HG03460 (cell line): ENCODE results near the gene MIEF2.
A peak's percentile ranks its signal among the peaks of the same experiment; 100 is the strongest.
"Not testable (repeated sequence)": the region's sequence is repeated elsewhere in the genome, so short reads cannot be mapped to it uniquely, and the experiment has no call there.

ENCODE experiments used
- ATAC-seq: cut with Tn5 transposase; IDR thresholded peaks from one replicate; pipeline ENCODE4 v1.9.1; 2021; ENCODE audit not compliant: unreplicated experiment

MIEF2 gene

GRCh38 chr17:18260332-18261145 lies at the start of gene MIEF2:
TSS of gene MIEF2 (plus strand) at chr17:18260662. CDS start at chr17:18262721, 2,059 bp downstream.
- ATAC-seq = peak; percentile 74

DNA sequence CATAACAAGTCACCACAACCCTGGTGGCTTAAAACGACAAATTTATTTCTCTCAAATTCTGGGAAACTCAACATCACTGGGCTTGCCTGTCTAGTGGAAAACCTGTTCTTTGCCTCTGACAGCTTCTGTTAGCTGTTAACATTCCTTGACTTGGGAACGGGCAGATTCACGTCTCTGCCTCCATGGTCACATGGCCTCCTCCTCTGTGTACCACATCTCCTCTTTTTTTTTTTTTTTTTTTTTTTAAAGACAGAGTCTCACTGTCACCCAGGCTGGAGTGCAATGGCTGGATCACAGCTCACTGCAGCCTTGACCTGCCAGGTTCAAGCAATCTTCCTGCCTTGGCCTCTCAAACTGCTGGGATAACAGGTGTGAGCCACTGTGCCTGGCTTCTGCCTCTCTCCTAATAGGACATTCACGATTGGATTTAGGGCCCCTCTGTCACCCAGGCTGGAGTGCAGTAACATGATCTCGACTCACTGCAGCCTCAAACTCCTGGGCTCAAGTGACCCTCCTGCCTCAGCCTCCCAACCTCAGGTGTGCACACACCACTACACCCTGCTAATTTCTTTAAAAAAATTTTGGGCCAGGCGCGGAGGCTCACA lies 46.7 kb upstream of the MIEF2 start:
- no peak for ATAC-seq

DNA sequence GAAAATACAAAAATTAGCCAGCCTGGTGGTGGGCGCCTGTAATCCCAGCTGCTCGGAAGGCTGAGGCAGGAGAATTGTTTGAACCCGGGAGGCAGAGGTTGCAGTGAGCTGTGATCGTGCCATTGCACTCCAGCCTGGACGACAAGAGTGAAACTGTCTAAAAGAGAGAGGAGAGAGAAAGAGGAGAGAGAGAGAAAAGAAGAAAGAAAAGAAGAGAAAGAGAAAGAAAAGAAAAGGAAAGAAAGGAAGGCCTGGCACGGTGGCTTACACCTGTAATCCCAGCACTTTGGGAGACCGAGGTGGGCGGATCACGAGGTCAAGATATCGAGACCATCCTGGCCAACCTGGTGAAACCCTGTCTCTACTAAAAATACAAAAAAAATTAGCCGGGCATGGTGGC lies 43.6 kb upstream of the MIEF2 start:
- not testable (repeated sequence) for ATAC-seq

GRCh38 chr17:18217412-18218015 lies 42.9 kb upstream of the MIEF2 start:
- no peak for ATAC-seq

GRCh38 chr17:18218756-18219415 lies 41.6 kb upstream of the MIEF2 start:
- no peak for ATAC-seq

DNA sequence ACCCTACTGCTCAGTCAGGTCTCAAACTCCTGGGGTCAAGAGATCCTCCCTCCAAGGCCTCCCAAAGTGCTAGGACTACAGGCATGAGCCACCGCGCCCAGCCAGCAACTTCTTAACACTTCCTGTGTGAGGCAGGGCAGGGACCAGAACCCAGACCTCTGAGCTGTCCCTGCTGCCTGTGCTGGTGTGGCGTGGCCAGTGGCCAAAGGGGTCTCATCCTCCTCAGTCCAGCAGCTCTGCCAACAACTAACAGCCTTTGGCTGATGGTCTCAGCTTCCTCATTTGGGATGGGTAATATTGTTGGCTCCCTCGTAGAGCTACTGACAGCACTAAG lies 36.4 kb upstream of the MIEF2 start:
- no peak for ATAC-seq

DNA sequence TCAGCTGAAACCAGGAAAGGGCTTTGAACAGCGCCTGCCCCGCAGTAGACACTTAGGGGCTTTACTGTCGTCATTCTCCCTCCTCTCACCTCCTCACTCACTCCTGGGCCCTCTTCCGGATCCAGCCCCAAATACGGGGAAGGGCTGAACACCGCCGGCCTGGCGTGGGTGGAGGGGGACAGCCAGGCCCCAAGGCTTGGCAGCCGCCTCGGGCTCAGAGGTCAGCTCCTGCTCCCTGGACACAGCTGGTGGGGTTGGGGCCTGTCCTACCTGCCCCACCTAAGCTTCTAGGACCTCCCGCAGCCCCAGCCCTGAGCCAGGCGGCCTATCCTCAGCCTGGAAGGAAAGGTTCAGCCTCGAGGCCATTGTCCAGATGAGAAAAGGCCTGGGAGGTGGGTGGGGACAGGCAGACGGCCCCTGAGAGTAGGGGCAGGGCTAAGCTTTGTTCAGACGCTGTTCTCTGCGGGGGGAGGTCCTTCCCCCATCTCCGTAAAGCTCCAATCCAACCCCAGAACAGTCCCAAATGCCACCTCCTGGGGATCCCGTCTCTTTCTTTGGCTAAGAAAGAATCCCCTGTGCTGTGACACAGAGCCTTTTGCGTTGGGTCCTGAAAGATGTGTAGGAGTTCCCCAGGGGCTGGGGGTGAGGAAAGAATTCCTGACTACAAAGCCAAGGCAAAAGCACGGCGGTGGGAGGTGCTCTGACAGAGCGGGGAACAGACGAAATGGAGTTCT lies 35.9 kb upstream of the MIEF2 start:
- no peak for ATAC-seq

- ATAC-seq = peak; percentile 82
Observed at GRCh38 chr17:18225121-18225641, 35.3 kb upstream of the MIEF2 start, which contains the start of gene LLGL1. TSS of gene LLGL1 (plus strand) at chr17:18225635. CDS start at chr17:18225683, 48 bp downstream.

GRCh38 chr17:18225642-18226283 lies 34.7 kb upstream of the MIEF2 start:
- ATAC-seq = peak; percentile 9

DNA sequence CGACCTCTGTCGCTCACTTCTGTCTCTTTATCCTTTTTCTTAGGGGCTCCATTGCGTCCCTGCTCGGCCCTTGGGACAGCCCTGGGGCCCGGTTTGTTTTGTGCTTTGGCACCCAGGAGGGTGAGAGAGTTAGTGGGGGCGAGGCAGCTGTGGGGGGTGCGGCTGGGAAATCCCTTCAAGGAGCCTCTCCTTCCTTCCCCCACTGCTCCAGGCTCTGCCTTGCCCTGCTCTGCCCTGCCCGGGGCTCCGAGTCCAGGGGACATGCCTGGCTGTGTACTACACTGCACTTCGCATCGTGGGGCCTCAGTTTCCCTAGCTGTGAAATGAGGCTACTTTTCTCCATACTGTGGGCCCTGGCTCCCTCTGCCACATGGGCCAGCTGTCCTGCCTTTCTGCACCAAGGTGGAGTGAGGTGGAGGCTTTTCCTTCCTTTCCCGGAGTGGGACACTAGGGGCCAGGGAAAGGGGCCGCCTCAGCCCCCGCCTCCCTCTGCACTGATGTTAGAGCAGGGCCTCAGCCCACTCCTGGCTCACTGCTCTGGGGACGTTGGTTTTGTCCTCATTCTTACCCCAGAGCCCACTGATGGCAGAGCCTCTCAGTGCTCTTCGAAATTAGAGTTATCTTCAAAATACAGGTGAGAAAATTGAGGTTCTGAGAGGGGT lies 34.0 kb upstream of the MIEF2 start:
- ATAC-seq = no peak

DNA sequence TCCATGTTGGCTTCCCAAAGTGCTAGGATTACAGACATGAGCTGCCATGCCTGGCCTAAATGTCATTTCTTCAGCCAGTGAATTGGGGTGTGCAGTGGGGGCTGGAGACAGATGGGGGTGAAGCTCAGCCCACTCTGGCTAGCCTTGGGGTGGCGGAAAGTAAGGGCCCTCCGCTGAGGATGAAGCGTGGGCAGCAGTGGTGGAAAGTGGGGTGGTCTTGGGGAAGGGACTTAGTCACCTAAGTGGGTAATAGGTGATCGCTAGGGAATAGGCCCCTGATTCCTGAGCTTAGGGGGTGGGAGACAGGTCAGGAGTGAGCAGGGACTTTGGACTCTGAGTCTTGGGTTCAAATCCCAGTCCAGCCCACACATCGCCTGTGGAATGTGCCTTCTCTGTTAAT lies 32.8 kb upstream of the MIEF2 start:
- no peak for ATAC-seq

DNA sequence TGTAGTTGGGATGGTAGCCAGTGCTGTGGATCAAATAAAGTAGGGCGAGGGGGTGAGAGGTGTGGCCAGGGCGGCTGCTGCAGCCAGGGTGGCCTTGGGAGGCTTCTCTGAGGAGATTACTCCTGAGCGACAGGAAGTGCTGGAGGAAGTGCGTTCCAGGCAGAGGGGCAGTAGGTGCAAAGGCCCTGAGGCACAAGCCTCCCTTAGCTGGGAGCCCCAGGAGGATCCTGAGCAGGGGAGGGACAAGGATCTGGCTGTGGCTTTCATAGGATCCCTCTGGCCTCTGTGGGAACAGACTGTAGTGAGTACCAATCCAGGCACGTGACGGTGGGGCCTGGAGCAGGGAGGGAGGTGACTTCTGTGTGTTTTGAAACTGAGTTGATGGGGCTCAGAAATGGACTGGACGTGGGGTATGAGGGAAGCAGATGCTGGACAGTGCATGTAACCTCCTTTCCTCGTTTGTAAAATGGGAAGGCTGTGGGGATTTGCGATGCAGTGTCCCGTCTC lies 32.2 kb upstream of the MIEF2 start:
- no peak for ATAC-seq

DNA sequence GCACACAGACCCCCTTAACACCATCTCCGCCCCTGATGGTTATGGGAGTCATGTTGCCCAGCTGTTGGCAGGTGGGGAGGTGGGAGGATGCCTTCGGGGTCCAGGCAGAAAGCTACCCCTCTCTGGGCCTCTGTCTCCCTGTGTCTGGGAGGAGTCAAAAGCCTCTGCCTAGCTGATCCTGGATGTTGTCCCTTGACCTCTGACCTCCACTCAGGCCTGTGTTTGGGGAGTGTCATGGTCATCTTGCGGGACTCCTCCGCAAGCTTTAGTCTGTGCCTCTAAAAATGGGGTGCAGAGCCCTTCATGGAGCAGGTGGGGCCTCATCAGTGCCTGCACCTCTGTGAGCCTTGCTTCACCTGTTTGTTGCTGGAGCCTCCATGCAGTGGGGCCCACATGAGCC lies 31.2 kb upstream of the MIEF2 start:
- ATAC-seq = no peak

- ATAC-seq = no peak
Observed at GRCh38 chr17:18229771-18230170, 30.7 kb upstream of the MIEF2 start.

- ATAC-seq = no peak
Observed at GRCh38 chr17:18230288-18231141, 29.9 kb upstream of the MIEF2 start.

- ATAC-seq = no peak
Observed at GRCh38 chr17:18231164-18231563, 29.3 kb upstream of the MIEF2 start.

- no peak for ATAC-seq
Observed at GRCh38 chr17:18233803-18234518, 26.5 kb upstream of the MIEF2 start.

- ATAC-seq = no peak
Observed at GRCh38 chr17:18234853-18235380, 25.5 kb upstream of the MIEF2 start.
